Measurements from ENCODE around the gene CRELD2.
A peak's percentile ranks its signal among the peaks of the same experiment; 100 is the strongest.

Gene CRELD2

DNA sequence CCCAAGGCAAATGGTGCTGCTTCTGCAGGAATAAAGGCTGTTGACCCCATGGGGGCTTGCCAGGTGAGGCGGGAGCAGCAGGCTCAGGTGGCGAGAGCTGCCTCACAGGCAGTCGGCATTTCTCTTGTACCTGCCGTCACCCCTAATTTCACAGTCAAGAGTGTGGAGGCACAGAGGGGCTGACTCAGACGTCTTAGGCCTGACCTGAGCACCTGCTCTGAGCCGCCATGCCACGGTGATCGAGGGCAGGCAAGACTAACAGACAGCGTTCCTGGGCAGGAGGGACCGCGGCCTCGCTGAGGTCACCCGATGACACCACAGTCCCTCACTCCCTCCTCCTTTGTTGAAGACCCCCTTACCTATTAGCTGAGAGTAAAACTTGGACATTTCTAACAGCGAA, 5.4 kb upstream of the CRELD2 start:
- H3K9me3 ChIP-seq (ENCODE audit: control insufficient read depth, insufficient read depth, low read length) = no peaks in the 10 kb centered on the region
- no peaks in the 10 kb centered on the region for H3K27me3 ChIP-seq (ENCODE audit: control insufficient read depth, insufficient read depth, low read length)
- peaks cover 5% of the 10 kb centered on the region; the same call in 1 of the 2 replicates for H3K36me3 ChIP-seq (ENCODE audit: control insufficient read depth, insufficient read depth, low read length)
- H3K27ac ChIP-seq (ENCODE audit: low read length) = no peak overlapping the region
- H3K4me1 ChIP-seq (ENCODE audit: control insufficient read depth, insufficient read depth, low read length) = no peaks in the 10 kb centered on the region
- WGBS (ENCODE audit: insufficient coverage, insufficient read length) = no CpG with 5 or more reads among the region's 14 CpGs
- no peak for DNase-seq (ENCODE audit: low read depth, low spot score)
- no peak overlapping the region for H3K4me3 ChIP-seq (ENCODE audit: low read length)

DNA sequence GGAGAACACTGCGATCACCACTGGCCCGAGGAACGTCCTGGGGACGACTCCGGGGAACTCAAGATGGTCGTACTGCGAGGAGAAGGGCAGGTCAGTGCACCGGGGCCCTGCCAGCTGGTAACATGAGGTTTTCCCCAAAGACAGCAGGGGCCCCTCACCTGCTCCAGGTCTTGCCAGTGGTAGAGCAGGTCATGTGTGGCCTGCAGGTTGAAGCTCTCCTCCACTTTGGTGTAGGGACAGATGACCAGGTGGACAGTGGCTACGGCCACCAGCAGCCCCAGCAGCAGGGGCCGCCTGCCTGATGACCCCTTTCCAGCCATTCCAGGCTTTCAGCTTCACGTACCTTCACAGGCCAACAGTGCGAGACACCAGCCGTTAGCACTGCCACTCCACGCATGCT, 5.0 kb upstream of the CRELD2 start:
- Histone ChIP-seq H3K9me3 (ENCODE audit: control insufficient read depth, insufficient read depth, low read length) (no peaks in the 10 kb centered on the region), H3K36me3 (ENCODE audit: control insufficient read depth, insufficient read depth, low read length) (peaks cover 5% of the 10 kb centered on the region; the same call in 1 of the 2 replicates), H3K27ac (ENCODE audit: low read length) (no peak overlapping the region), H3K4me1 (ENCODE audit: control insufficient read depth, insufficient read depth, low read length) (no peaks in the 10 kb centered on the region), H3K27me3 (ENCODE audit: control insufficient read depth, insufficient read depth, low read length) (no peaks in the 10 kb centered on the region), H3K4me3 (ENCODE audit: low read length) (no peak overlapping the region)
- no peak for DNase-seq (ENCODE audit: low read depth, low spot score)
- WGBS (ENCODE audit: insufficient coverage, insufficient read length) = no CpG with 5 or more reads among the region's 14 CpGs

GRCh38 chr22:49914256-49914655, 4.2 kb upstream of the CRELD2 start:
- no peaks in the 10 kb centered on the region for H3K9me3 ChIP-seq (ENCODE audit: control insufficient read depth, insufficient read depth, low read length)
- DNase-seq (ENCODE audit: low read depth, low spot score) = no peak
- WGBS (ENCODE audit: insufficient coverage, insufficient read length) = no CpG with 5 or more reads among the region's 12 CpGs
- H3K27me3 ChIP-seq (ENCODE audit: control insufficient read depth, insufficient read depth, low read length) = no peaks in the 10 kb centered on the region
- peaks cover 5% of the 10 kb centered on the region; the same call in 1 of the 2 replicates for H3K36me3 ChIP-seq (ENCODE audit: control insufficient read depth, insufficient read depth, low read length)
- H3K4me1 ChIP-seq (ENCODE audit: control insufficient read depth, insufficient read depth, low read length) = no peaks in the 10 kb centered on the region
- no peak overlapping the region for H3K27ac ChIP-seq (ENCODE audit: low read length)
- no peak overlapping the region for H3K4me3 ChIP-seq (ENCODE audit: low read length)

GRCh38 chr22:49915610-49916009, 2.8 kb upstream of the CRELD2 start:
- Histone ChIP-seq H3K4me1 (ENCODE audit: control insufficient read depth, insufficient read depth, low read length) (no peaks in the 10 kb centered on the region), H3K36me3 (ENCODE audit: control insufficient read depth, insufficient read depth, low read length) (0 out of 2 replicates have a peak, but pooled peaks cover 7% of the 10 kb centered on the region), H3K9me3 (ENCODE audit: control insufficient read depth, insufficient read depth, low read length) (no peaks in the 10 kb centered on the region), H3K27ac (ENCODE audit: low read length) (no peak overlapping the region), H3K27me3 (ENCODE audit: control insufficient read depth, insufficient read depth, low read length) (no peaks in the 10 kb centered on the region), H3K4me3 (ENCODE audit: low read length) (no peak overlapping the region)
- WGBS (ENCODE audit: insufficient coverage, insufficient read length) = no CpG with 5 or more reads among the region's 12 CpGs
- DNase-seq (ENCODE audit: low read depth, low spot score) = no peak

DNA sequence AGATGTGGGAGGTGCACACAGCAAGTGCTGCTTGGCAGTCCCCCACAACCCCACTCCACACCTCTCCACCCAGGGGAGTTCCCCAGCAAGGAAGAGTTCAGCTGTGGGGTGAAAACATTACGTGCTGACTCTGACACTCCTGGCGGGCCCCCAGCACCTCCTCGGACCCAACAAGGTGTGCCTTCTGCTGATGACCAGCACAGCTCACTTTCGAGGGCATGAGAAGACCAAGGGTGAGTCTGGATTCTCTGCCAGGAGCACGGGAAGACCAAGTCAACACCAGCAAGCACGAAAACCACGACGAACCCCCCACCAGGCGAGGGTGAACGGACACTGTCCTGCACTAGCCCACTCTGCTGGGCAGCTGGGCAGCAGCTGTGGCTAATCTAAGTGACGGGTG, 1.6 kb upstream of the CRELD2 start:
- no peaks in the 10 kb centered on the region for H3K4me1 ChIP-seq (ENCODE audit: control insufficient read depth, insufficient read depth, low read length)
- peaks cover 7% of the 10 kb centered on the region; the same call in 1 of the 2 replicates for H3K36me3 ChIP-seq (ENCODE audit: control insufficient read depth, insufficient read depth, low read length)
- H3K4me3 ChIP-seq (ENCODE audit: low read length) = no peak overlapping the region
- WGBS (ENCODE audit: insufficient coverage, insufficient read length) = no CpG with 5 or more reads among the region's 11 CpGs
- H3K9me3 ChIP-seq (ENCODE audit: control insufficient read depth, insufficient read depth, low read length) = no peaks in the 10 kb centered on the region
- H3K27ac ChIP-seq (ENCODE audit: low read length) = no peak overlapping the region
- H3K27me3 ChIP-seq (ENCODE audit: control insufficient read depth, insufficient read depth, low read length) = no peaks in the 10 kb centered on the region
- no peak for DNase-seq (ENCODE audit: low read depth, low spot score)

- no peaks in the 10 kb centered on the region for H3K9me3 ChIP-seq (ENCODE audit: control insufficient read depth, insufficient read depth, low read length)
- peaks cover 2% of the 10 kb centered on the region for H3K36me3 ChIP-seq (ENCODE audit: control insufficient read depth, insufficient read depth, low read length)
- H3K27me3 ChIP-seq (ENCODE audit: control insufficient read depth, insufficient read depth, low read length) = no peaks in the 10 kb centered on the region
- H3K27ac ChIP-seq (ENCODE audit: low read length) = no peak overlapping the region
- DNase-seq (ENCODE audit: low read depth, low spot score) = no peak
- WGBS (ENCODE audit: insufficient coverage, insufficient read length) = no CpG with 5 or more reads among the region's 47 CpGs
- H3K4me1 ChIP-seq (ENCODE audit: control insufficient read depth, insufficient read depth, low read length) = no peaks in the 10 kb centered on the region
- H3K4me3 ChIP-seq (ENCODE audit: low read length) = peak overlapping the region; percentile 58; the same call in 1 of the 2 replicates
These were observed 762 bp downstream of the CRELD2 start for GRCh38 chr22:49918911-49919881.

- no CpG with 5 or more reads among the region's 18 CpGs for WGBS (ENCODE audit: insufficient coverage, insufficient read length)
- H3K4me3 ChIP-seq (ENCODE audit: low read length) = no peak overlapping the region
- H3K27me3 ChIP-seq (ENCODE audit: control insufficient read depth, insufficient read depth, low read length) = no peaks in the 10 kb centered on the region
- no peaks in the 10 kb centered on the region for H3K4me1 ChIP-seq (ENCODE audit: control insufficient read depth, insufficient read depth, low read length)
- no peak for DNase-seq (ENCODE audit: low read depth, low spot score)
- H3K27ac ChIP-seq (ENCODE audit: low read length) = no peak overlapping the region
- H3K9me3 ChIP-seq (ENCODE audit: control insufficient read depth, insufficient read depth, low read length) = no peaks in the 10 kb centered on the region
- H3K36me3 ChIP-seq (ENCODE audit: control insufficient read depth, insufficient read depth, low read length) = peaks cover 2% of the 10 kb centered on the region
These were observed 2.4 kb downstream of the CRELD2 start for GRCh38 chr22:49920859-49921258.

GRCh38 chr22:49921508-49922278, 3.3 kb downstream of the CRELD2 start:
- no peak for DNase-seq (ENCODE audit: low read depth, low spot score)

GRCh38 chr22:49922484-49922883, 4.0 kb downstream of the CRELD2 start:
- DNase-seq (ENCODE audit: low read depth, low spot score) = no peak
- Histone ChIP-seq H3K27ac (ENCODE audit: low read length) (no peak overlapping the region), H3K4me3 (ENCODE audit: low read length) (no peak overlapping the region), H3K4me1 (ENCODE audit: control insufficient read depth, insufficient read depth, low read length) (no peaks in the 10 kb centered on the region; the same call in 1 of the 2 replicates), H3K9me3 (ENCODE audit: control insufficient read depth, insufficient read depth, low read length) (no peaks in the 10 kb centered on the region), H3K36me3 (ENCODE audit: control insufficient read depth, insufficient read depth, low read length) (peaks cover 2% of the 10 kb centered on the region), H3K27me3 (ENCODE audit: control insufficient read depth, insufficient read depth, low read length) (no peaks in the 10 kb centered on the region)
- WGBS (ENCODE audit: insufficient coverage, insufficient read length) = no CpG with 5 or more reads among the region's 22 CpGs

More at GRCh38 chr22:49921508-49922278, 3.3 kb downstream of the CRELD2 start:
- Histone ChIP-seq H3K27me3 (ENCODE audit: control insufficient read depth, insufficient read depth, low read length) (no peaks in the 10 kb centered on the region), H3K36me3 (ENCODE audit: control insufficient read depth, insufficient read depth, low read length) (peaks cover 2% of the 10 kb centered on the region), H3K9me3 (ENCODE audit: control insufficient read depth, insufficient read depth, low read length) (no peaks in the 10 kb centered on the region), H3K27ac (ENCODE audit: low read length) (no peak overlapping the region), H3K4me3 (ENCODE audit: low read length) (no peak overlapping the region), H3K4me1 (ENCODE audit: control insufficient read depth, insufficient read depth, low read length) (no peaks in the 10 kb centered on the region)
- no CpG with 5 or more reads among the region's 35 CpGs for WGBS (ENCODE audit: insufficient coverage, insufficient read length)

DNA sequence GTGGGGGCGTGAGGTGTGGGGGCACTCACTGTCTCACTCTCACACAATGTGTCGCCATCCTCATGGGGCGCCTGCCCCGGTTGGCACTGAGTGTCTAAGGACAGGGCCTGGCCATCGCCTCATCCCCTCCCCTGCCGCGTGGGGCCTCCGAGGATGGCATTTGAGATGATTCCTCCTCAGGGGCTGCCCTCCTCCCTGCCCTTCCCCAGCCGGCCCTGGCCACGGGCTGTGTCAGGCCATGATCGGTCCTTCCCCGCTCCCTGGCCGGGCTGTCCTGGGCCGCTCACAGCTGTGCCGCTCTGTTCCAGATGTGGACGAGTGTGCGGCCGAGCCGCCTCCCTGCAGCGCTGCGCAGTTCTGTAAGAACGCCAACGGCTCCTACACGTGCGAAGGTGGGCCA, 4.5 kb downstream of the CRELD2 start:
- no CpG with 5 or more reads among the region's 25 CpGs for WGBS (ENCODE audit: insufficient coverage, insufficient read length)

More for the DNA sequence above, 4.5 kb downstream of the CRELD2 start:
- H3K4me1 ChIP-seq (ENCODE audit: control insufficient read depth, insufficient read depth, low read length) = no peaks in the 10 kb centered on the region; the same call in 1 of the 2 replicates
- no peaks in the 10 kb centered on the region for H3K9me3 ChIP-seq (ENCODE audit: control insufficient read depth, insufficient read depth, low read length)
- H3K4me3 ChIP-seq (ENCODE audit: low read length) = no peak overlapping the region
- no peak for DNase-seq (ENCODE audit: low read depth, low spot score)
- H3K36me3 ChIP-seq (ENCODE audit: control insufficient read depth, insufficient read depth, low read length) = peaks cover 2% of the 10 kb centered on the region
- no peak overlapping the region for H3K27ac ChIP-seq (ENCODE audit: low read length)
- H3K27me3 ChIP-seq (ENCODE audit: control insufficient read depth, insufficient read depth, low read length) = no peaks in the 10 kb centered on the region
